Measurements from ENCODE around the gene CHRNB2.

DNA sequence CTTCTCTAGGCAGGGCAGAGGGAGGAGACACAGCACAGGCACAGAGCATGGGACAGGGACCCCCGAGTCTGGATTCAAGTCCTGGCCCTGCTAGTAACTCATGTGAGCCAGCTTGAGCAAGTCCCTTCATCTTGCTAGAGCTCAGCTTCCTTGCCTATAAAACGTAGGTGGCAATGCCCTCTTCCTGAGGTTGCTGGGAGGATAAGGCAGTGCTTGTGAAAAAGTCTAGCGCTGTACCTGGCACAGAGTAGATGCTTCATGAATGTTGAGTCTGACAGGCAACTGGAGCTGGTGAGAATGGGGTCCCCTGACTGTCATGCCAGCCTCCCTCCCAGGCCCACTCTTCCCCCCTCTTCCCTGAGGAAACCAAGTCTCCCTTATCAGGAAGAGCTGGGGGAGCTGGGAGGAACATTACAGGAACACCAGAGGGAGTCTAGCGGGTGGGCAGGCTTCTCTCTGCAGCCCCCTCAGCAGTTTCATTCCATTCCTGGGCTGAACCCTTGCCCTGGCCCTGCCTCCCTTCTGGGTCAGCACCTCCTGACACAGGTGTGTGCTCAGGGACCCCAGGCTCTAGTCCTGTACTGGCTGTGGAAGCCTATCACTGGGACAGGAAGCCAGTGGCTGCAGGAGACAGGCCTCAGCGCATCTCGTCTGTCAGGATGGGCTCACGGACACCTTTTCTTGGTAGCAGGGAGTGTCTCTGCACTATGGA is 9.9 kb downstream of the CHRNB2 start:
- TF ChIP-seq, protein P1, sequence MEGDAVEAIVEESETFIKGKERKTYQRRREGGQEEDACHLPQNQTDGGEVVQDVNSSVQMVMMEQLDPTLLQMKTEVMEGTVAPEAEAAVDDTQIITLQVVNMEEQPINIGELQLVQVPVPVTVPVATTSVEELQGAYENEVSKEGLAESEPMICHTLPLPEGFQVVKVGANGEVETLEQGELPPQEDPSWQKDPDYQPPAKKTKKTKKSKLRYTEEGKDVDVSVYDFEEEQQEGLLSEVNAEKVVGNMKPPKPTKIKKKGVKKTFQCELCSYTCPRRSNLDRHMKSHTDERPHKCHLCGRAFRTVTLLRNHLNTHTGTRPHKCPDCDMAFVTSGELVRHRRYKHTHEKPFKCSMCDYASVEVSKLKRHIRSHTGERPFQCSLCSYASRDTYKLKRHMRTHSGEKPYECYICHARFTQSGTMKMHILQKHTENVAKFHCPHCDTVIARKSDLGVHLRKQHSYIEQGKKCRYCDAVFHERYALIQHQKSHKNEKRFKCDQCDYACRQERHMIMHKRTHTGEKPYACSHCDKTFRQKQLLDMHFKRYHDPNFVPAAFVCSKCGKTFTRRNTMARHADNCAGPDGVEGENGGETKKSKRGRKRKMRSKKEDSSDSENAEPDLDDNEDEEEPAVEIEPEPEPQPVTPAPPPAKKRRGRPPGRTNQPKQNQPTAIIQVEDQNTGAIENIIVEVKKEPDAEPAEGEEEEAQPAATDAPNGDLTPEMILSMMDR (conservative IDR thresholded peaks at IDR 0.05 in 1 of 2, IDR thresholded peaks at IDR 0.05 in 1 of 2; ENCODE audit: low read depth in 1 of 2, low read length in 2 of 2) = no peak
- no peak for TF ChIP-seq EZH2 (IDR thresholded peaks at IDR 0.05; ENCODE audit: low read length, missing control alignments)
